Heart left ventricle (tissue), 16 donors: ENCODE results near the gene SEPTIN11. TPM values are rescaled to one million over a fixed set of nuclear protein-coding genes. Genes with fewer than 3 reads are reported as not detected.

Source experiments
- ATAC-seq, 4 donors: fragments of 200-7000 bp; cut with Tn5 transposase; one replicate each; pipeline ENCODE4 v1.9.1; 2020 to 2022; ENCODE audit warnings: moderate library complexity in 4 of 4, mild to moderate bottlenecking in 3 of 4, moderate number of reproducible peaks in 1 of 4
- DNase-seq, 5 donors: peaks; one replicate each; pipeline ENCODE4 v3.0.0-alpha.2; 2020
- H3K27ac ChIP-seq, 12 donors: fragments of 200-600 bp; sonication (generic) in 4 of 12; one replicate each; pipeline versions ENCODE4 v1.5.0 to v1.8.0; 2016 to 2022; ENCODE audit warnings: mild to moderate bottlenecking in 2 of 12
- H3K27me3 ChIP-seq, 9 donors: fragments of 200-600 bp; sonication (generic) in 2 of 9; one replicate each; pipeline versions ENCODE4 v1.5.1 to v1.8.0; 2016 to 2022; ENCODE audit warnings: mild to moderate bottlenecking in 3 of 9
- H3K36me3 ChIP-seq, 9 donors: fragments of 200-600 bp; sonication (generic) in 2 of 9; one replicate each; pipeline versions ENCODE4 v1.5.0 to v1.8.0; 2018 to 2022; ENCODE audit warnings: mild to moderate bottlenecking in 2 of 9
- H3K4me1 ChIP-seq, 12 donors: fragments of 200-600 bp; sonication (generic) in 4 of 12; one replicate each; pipeline versions ENCODE4 v1.5.0 to v1.8.0; 2016 to 2022; ENCODE audit warnings: mild to moderate bottlenecking in 3 of 12
- H3K4me3 ChIP-seq, 12 donors: fragments of 200-600 bp; sonication (generic) in 4 of 12; one replicate each; pipeline versions ENCODE4 v1.5.0 to v1.8.0; 2017 to 2022; ENCODE audit warnings: mild to moderate bottlenecking in 9 of 12, moderate library complexity in 4 of 12
- H3K9me3 ChIP-seq, 12 donors: fragments of 200-600 bp; sonication (generic) in 4 of 12; one replicate each; pipeline versions ENCODE4 v1.5.0 to v1.8.0; 2016 to 2022; ENCODE audit warnings: mild to moderate bottlenecking in 1 of 12
- CTCF ChIP-seq, 12 donors: fragments of 200-600 bp; sonication (generic) in 4 of 12; IDR thresholded peaks; one replicate each; pipeline versions ENCODE4 v1.5.0 to v1.8.0; 2018 to 2022; ENCODE audit warnings: antibody characterized with exemption in 12 of 12, mild to moderate bottlenecking in 5 of 12
- POLR2A ChIP-seq, 2 donors: fragments of 450-650 bp; IDR thresholded peaks; one replicate each; pipeline ENCODE4 v1.6.1; 2017; ENCODE audit warnings: antibody characterized with exemption in 2 of 2, mild to moderate bottlenecking in 2 of 2, moderate library complexity in 2 of 2
- WGBS, 4 donors: extraction: QIAGEN DNeasy Blood & Tissue Kit in 2 of 4; methylation state at CpG; one replicate each; pipeline versions ENCODE4 v1.1.5 to v1.1.7; 2013 to 2018; 5-methylcytosine and 5-hydroxymethylcytosine counted together
- intact Hi-C, 10 donors: fragments of 100-400 bp; cut with DNase I; formaldehyde crosslinking; loops; one replicate each; pipeline versions ENCODE4 v1.11.1 to v1.14.2; 2022
- polyA plus RNA-seq, 2 donors: library from polyadenylated mRNA; stranded (reverse); fragments of 200-250 nt; gene quantifications; one replicate each; pipeline ENCODE4 v1.2.3, GENCODE V29; 2013
- total RNA-seq, 9 donors: library from RNA; depleted of rRNA in 2 of 9; stranded (reverse); fragments of >200 nt in 2 of 9; fragmentation: NEBNext Ultra II Directional in 3 of 9; extraction: Animal tissue kit (Norgen Biotek cat#: 25700) in 3 of 9; gene quantifications; one replicate each; pipeline versions ENCODE4 v1.1.0 to v1.2.4, GENCODE V29; 2016 to 2023
- donor health status: ischemic (EF 13 %, LVEDD 7.1; RV severe dilation, severe dysfunction).
- donor health status: healthy with polysubstance abuse.
- donor health status: DM: no; HTN: yes; CAD: no.
- donor health status: DM: no; HTN: no; CAD: no.
- donor health status: ischemic (EF 25% LVEDD 6.9; RV normal size, moderate dysfunction).
- donor health status: ischemic (EF 25% LVEDD 5.7; RV mildly dilated, moderate dysfunction).
- donor health status: healthy.
- donor health status: DM: yes; HTN: yes; CAD: no.
- donor health status: ischemic (EF 35%, LVEDD 5.7; RV mildly dilated, moderate dysfunction).
- donor health status: nonischemic (EF 11% LVEDD 7.7; RV severe dilation, severe dysfunction).
- donor health status: DM: yes; HTN: yes; CAD: no.
- donor health status: PGD.
- donor health status: ischemic (EF 29% LVEDD 5.4; RV normal size, mild dysfunction).
- donor health status: nonischemic (EF 23%, LVEDD 6.1; RV moderate dilation, normal function).

SEPTIN11 gene
- total and polyA plus RNA-seq, 11 donors: 9.9 to 58.9 (median 31.9) TPM

- Histone ChIP-seq H3K4me1 (peaks cover 0 to 56% (median 21%) of the 10 kb centered on the region in 12 donors), H3K27me3 (no peaks in the 10 kb centered on the region), H3K4me3 (no peak overlapping the region), H3K36me3 (peaks cover 0 to 3% (median 0%) of the 10 kb centered on the region in 9 donors), H3K9me3 (no peaks in the 10 kb centered on the region), H3K27ac (peak overlapping the region in 1 of 12 donors; percentile 14)
- DNase-seq (no peak), ATAC-seq (no peak)
- TF ChIP-seq POLR2A (IDR thresholded peaks at IDR 0.05) (no peak), CTCF (IDR thresholded peaks at IDR 0.05) (no peak)
- 94 to 97% (median 97%) methylated on average over 1 of the region's 1 CpG for WGBS, 4 donors
- intact Hi-C loops: loop anchor here in 1 of 10 donors (5.0 kb wide), 1 partner anchor 39 kb away; no protein-coding TSS in a partner anchor
These were observed 41.7 kb downstream of the SEPTIN11 start for GRCh38 chr4:76991161-76991660.

DNA sequence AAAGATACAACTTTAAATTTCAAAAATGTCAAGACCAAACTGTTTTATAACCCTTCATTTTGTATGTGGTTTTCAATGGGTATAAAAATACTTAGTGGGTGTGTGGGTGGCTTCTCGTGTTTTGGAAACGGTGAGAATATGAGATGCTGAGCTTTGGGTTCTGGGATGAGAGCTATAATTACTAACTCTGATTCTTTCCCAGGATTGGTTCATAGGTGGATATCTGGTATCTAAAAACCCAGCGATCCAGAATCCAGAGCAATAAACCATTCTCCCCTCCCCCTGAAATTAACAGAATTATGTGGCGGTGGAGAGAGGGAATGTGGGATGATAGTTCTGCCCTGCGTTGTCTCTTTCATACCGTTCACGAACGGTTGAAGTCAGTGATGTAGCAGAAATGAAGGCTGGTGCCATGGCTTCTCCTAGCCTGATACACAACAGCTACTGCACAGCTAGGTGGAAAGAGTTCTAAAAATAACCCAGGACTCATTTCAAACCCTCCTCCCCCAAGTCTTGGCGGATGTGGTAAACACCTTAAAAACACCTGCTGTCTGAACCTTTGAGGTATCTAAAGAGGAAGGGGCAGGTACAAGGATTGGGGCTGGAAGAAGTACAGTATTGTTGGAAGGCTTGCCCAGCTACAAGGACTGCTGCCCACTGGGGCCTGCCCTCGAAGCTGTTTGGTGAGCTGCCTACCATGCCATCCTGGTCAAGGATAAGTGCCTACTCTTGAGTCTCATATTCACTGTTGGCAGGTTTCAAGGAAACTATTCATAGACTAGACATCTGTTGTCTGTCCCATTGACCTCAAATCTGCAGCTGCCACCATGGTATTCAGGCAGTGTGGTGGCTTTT is 44.5 kb downstream of the SEPTIN11 start:
- peak overlapping the region in 1 of 12 donors; percentile 56 for H3K27ac ChIP-seq
- peaks cover 0 to 4% (median 0%) of the 10 kb centered on the region in 12 donors for H3K9me3 ChIP-seq
- peaks cover 0 to 38% (median 9%) of the 10 kb centered on the region in 12 donors for H3K4me1 ChIP-seq
- intact Hi-C loops: loop anchor here in 1 of 10 donors (5.0 kb wide), 1 partner anchor 42 kb away; no protein-coding TSS in a partner anchor
- H3K36me3 ChIP-seq: peaks cover 0 to 31% (median 22%) of the 10 kb centered on the region in 9 donors
- H3K4me3 ChIP-seq: no peak overlapping the region
- WGBS, 4 donors: 38 to 71% (median 64%) methylated on average over 10 of the region's 10 CpGs
- ATAC-seq (peak; percentile 40 to 88 (median 83)), DNase-seq (peak in 1 of 5 donors; percentile 40)
- no peak for TF ChIP-seq CTCF (IDR thresholded peaks at IDR 0.05)
- TF ChIP-seq POLR2A (IDR thresholded peaks at IDR 0.05): no peak
- no peaks in the 10 kb centered on the region for H3K27me3 ChIP-seq

DNA sequence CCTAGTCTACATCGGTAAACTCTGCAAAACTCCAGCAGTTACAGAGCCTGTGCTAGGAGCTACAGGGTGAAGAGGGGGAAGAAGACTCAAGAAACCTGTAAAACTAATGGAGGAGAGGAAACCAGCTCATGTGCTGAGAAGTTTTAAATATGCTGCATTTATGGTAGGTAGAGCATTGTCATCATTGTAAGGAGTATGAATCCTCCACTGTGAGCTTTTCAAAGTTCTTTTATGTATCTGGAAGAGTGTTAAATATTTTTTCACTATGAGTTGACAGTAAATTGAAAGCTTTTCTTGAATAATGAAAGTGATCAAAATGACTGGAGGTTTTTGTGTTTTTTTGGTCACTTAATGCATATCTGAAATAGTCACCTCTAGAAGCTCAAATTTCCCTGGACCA is 46.2 kb downstream of the SEPTIN11 start:
- no peak for TF ChIP-seq POLR2A (IDR thresholded peaks at IDR 0.05)
- TF ChIP-seq CTCF (IDR thresholded peaks at IDR 0.05): no peak

GRCh38 chr4:76996445-76996844 is 46.9 kb downstream of the SEPTIN11 start:
- intact Hi-C loops: no loop called here
- ATAC-seq: no peak
- no peak overlapping the region for H3K27ac ChIP-seq
- no peaks in the 10 kb centered on the region for H3K27me3 ChIP-seq
- WGBS, 4 donors: 96 to 100% (median 97%) methylated on average over 2 of the region's 2 CpGs
- peaks cover 0 to 4% (median 0%) of the 10 kb centered on the region in 12 donors for H3K9me3 ChIP-seq
- DNase-seq: no peak
- TF ChIP-seq CTCF (IDR thresholded peaks at IDR 0.05) (no peak), POLR2A (IDR thresholded peaks at IDR 0.05) (no peak)
- peaks cover 0 to 52% (median 32%) of the 10 kb centered on the region in 9 donors for H3K36me3 ChIP-seq
- no peak overlapping the region for H3K4me3 ChIP-seq
- H3K4me1 ChIP-seq: peaks cover 0 to 24% (median 8%) of the 10 kb centered on the region in 12 donors

More for the DNA sequence above, 46.2 kb downstream of the SEPTIN11 start:
- 90 to 97% (median 97%) methylated on average over 1 of the region's 1 CpG for WGBS, 4 donors
- DNase-seq: no peak
- Histone ChIP-seq H3K27ac (no peak overlapping the region), H3K27me3 (no peaks in the 10 kb centered on the region), H3K36me3 (peaks cover 0 to 48% (median 32%) of the 10 kb centered on the region in 9 donors), H3K4me1 (peaks cover 0 to 29% (median 8%) of the 10 kb centered on the region in 12 donors), H3K9me3 (peaks cover 0 to 4% (median 0%) of the 10 kb centered on the region in 12 donors), H3K4me3 (no peak overlapping the region)
- intact Hi-C loops: no loop called here
- no peak for ATAC-seq
